IPS-15b (cell line): ENCODE measurements around the gene FBXW11.
"Not testable (repeated sequence)": the region's sequence is repeated elsewhere in the genome, so short reads cannot be mapped to it uniquely, and the experiment has no call there.

Experiments used
- H3K27me3 ChIP-seq: one replicate; pipeline ENCODE4 v1.6.1; 2013; ENCODE audit warnings: low read length; ENCODE audit not compliant: control insufficient read depth, insufficient read depth
- H3K36me3 ChIP-seq: one replicate; pipeline ENCODE4 v1.6.1; 2013; ENCODE audit warnings: low read length; ENCODE audit not compliant: control insufficient read depth, insufficient read depth
- H3K4me1 ChIP-seq: one replicate; pipeline ENCODE4 v1.6.1; 2013; ENCODE audit warnings: mild to moderate bottlenecking, low read length; ENCODE audit not compliant: control insufficient read depth, insufficient read depth
- H3K4me3 ChIP-seq: one replicate; pipeline ENCODE4 v1.5.1; 2013; ENCODE audit warnings: low read depth, low read length
- H3K9ac ChIP-seq: one replicate; pipeline ENCODE4 v1.6.1; 2013; ENCODE audit warnings: low read depth, mild to moderate bottlenecking, low read length
- H3K9me3 ChIP-seq: one replicate; pipeline ENCODE4 v1.6.1; 2013; ENCODE audit warnings: mild to moderate bottlenecking, low read length; ENCODE audit not compliant: control insufficient read depth, insufficient read depth

The FBXW11 gene

GRCh38 chr5:171920765-171921391 lies 85.6 kb downstream of the FBXW11 start:
- H3K9me3 ChIP-seq: no peaks in the 10 kb centered on the region
- no peak overlapping the region for H3K9ac ChIP-seq
- no peaks in the 10 kb centered on the region for H3K27me3 ChIP-seq
- no peaks in the 10 kb centered on the region for H3K36me3 ChIP-seq
- H3K4me3 ChIP-seq: no peak overlapping the region
- peaks cover 12% of the 10 kb centered on the region for H3K4me1 ChIP-seq

GRCh38 chr5:171915700-171916099 lies 90.7 kb downstream of the FBXW11 start:
- not testable (repeated sequence) for H3K4me3 ChIP-seq, H3K36me3 ChIP-seq, H3K9ac ChIP-seq, H3K9me3 ChIP-seq, H3K27me3 ChIP-seq
- peaks cover 17% of the 10 kb centered on the region for H3K4me1 ChIP-seq

- H3K27me3 ChIP-seq: no peaks in the 10 kb centered on the region
- H3K4me1 ChIP-seq: peaks cover 17% of the 10 kb centered on the region
- H3K4me3 ChIP-seq: no peak overlapping the region
- H3K9ac ChIP-seq: no peak overlapping the region
- H3K9me3 ChIP-seq: no peaks in the 10 kb centered on the region
- no peaks in the 10 kb centered on the region for H3K36me3 ChIP-seq
These were observed 91.6 kb downstream of the FBXW11 start for GRCh38 chr5:171914726-171915338.

- Histone ChIP-seq H3K36me3 (no peaks in the 10 kb centered on the region), H3K9ac (no peak overlapping the region), H3K4me1 (peaks cover 17% of the 10 kb centered on the region), H3K27me3 (no peaks in the 10 kb centered on the region), H3K9me3 (no peaks in the 10 kb centered on the region), H3K4me3 (no peak overlapping the region)
These were observed 92.5 kb downstream of the FBXW11 start for GRCh38 chr5:171913987-171914273.

- H3K27me3 ChIP-seq: no peaks in the 10 kb centered on the region
- no peak overlapping the region for H3K4me3 ChIP-seq
- no peaks in the 10 kb centered on the region for H3K36me3 ChIP-seq
- peaks cover 15% of the 10 kb centered on the region for H3K4me1 ChIP-seq
- H3K9me3 ChIP-seq: no peaks in the 10 kb centered on the region
- no peak overlapping the region for H3K9ac ChIP-seq
These were observed 95.3 kb downstream of the FBXW11 start for GRCh38 chr5:171911152-171911551.

GRCh38 chr5:171908638-171909037 lies 97.8 kb downstream of the FBXW11 start:
- Histone ChIP-seq H3K27me3 (no peaks in the 10 kb centered on the region), H3K4me3 (no peak overlapping the region), H3K4me1 (peaks cover 21% of the 10 kb centered on the region), H3K9ac (peak overlapping the region; percentile 30), H3K36me3 (no peaks in the 10 kb centered on the region), H3K9me3 (no peaks in the 10 kb centered on the region)

- Histone ChIP-seq H3K9ac (no peak overlapping the region), H3K27me3 (no peaks in the 10 kb centered on the region), H3K36me3 (no peaks in the 10 kb centered on the region), H3K4me1 (peaks cover 18% of the 10 kb centered on the region), H3K9me3 (no peaks in the 10 kb centered on the region), H3K4me3 (no peak overlapping the region)
These were observed 98.6 kb downstream of the FBXW11 start for GRCh38 chr5:171907725-171908343.

- Histone ChIP-seq H3K4me3 (no peak overlapping the region), H3K4me1 (peaks cover 15% of the 10 kb centered on the region), H3K9ac (no peak overlapping the region), H3K36me3 (no peaks in the 10 kb centered on the region), H3K9me3 (no peaks in the 10 kb centered on the region), H3K27me3 (no peaks in the 10 kb centered on the region)
These were observed 99.5 kb downstream of the FBXW11 start for GRCh38 chr5:171906703-171907590.

GRCh38 chr5:171906066-171906570 lies 100.3 kb downstream of the FBXW11 start:
- Histone ChIP-seq H3K36me3 (no peaks in the 10 kb centered on the region), H3K27me3 (no peaks in the 10 kb centered on the region), H3K4me3 (no peak overlapping the region), H3K9ac (no peak overlapping the region), H3K9me3 (no peaks in the 10 kb centered on the region), H3K4me1 (peaks cover 15% of the 10 kb centered on the region)

GRCh38 chr5:171904886-171905285 lies 101.6 kb downstream of the FBXW11 start:
- Histone ChIP-seq H3K4me3 (no peak overlapping the region), H3K36me3 (no peaks in the 10 kb centered on the region), H3K4me1 (peaks cover 13% of the 10 kb centered on the region), H3K9me3 (no peaks in the 10 kb centered on the region), H3K9ac (no peak overlapping the region), H3K27me3 (no peaks in the 10 kb centered on the region)

- Histone ChIP-seq H3K4me1 (peaks cover 12% of the 10 kb centered on the region), H3K9me3 (no peaks in the 10 kb centered on the region), H3K4me3 (no peak overlapping the region), H3K36me3 (no peaks in the 10 kb centered on the region), H3K27me3 (no peaks in the 10 kb centered on the region), H3K9ac (no peak overlapping the region)
These were observed 104.7 kb downstream of the FBXW11 start for GRCh38 chr5:171901764-171902163.
